ENCODE data around the gene IL17RD.
A peak's percentile ranks its signal among the peaks of the same experiment; 100 is the strongest.

Gene IL17RD

DNA sequence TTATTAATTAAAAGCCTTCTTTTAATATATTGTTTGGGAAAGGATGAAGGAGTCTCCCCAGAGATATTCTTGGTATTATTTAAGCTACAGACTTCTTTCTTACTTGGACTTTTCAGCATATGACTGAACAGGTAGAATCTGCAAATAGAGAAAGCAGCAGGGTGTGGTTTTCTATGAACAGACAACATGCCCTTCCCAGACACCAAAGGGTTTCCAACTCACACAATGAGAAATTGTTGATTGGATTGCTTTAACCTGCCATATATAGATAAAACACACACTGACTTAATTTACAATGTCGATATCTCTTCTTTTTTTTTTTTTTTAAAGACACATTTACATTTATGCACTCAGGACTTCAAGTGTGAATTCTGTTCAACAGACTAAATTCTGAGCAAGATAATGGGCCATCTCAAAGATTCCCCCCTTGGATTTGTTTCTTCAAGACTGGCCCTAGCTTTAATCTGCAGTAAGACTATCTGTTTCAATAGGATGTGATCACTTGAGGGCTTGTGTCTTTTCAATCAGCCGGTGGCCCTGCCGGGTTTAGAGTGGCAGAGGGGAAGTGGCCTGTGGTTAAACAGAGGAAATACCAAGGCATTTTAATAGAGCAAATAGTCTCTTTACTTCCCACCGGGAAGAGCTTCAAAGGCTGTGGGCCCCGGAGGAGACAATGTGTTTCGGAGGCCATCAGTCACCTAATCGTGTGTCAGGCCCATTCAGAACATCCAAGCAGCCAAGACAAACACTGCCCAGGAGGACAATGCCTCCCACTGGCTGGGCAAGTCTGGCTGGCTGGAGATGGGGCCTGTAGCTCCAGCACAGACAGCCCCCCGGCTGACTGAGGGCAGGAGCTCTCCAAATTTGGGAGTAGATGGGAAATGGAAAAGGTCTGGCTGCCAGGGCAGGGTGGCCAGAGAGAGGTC lies 6.1 kb downstream of the IL17RD start:
- no peak for DNase-seq (ENCODE audit: low spot score)

DNA sequence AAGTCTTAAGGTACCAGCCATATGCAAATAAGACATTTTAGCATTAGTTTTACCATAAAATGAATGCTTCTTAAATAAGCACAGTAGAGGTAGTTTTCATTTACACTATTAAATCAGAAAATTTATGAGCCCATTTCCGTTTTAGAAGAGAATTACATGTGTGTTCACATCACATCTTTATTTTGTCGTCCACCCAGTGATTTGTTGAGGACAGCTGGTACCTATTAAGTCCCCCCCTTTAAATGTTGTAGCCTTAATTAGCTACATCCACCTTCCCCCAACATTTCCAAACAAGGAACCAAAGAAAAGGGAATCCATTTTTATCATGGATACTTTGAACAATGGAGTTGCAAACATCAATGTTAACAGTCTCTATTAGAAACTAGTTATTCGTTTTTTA lies 6.8 kb downstream of the IL17RD start:
- no peak for DNase-seq (ENCODE audit: low spot score)

DNA sequence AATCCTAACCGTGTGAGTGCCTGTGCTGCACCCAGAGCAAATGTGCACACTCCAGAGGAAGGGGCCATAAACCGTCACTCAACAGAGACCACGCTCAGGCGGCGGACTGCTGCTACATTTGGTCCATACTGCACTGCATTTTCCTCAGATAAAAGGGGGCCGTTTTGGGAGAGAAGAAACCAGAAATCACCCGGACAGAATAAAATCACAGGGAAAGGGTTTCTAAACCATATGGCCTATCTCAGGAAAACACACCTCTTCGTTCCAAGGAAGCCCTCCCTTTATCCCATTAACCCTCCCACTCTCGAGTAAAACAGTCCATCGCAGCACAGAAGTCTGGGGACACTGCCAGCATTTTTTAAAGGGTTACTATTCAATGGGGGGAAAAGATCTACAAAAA lies 7.6 kb downstream of the IL17RD start:
- no peak for DNase-seq (ENCODE audit: low spot score)

DNA sequence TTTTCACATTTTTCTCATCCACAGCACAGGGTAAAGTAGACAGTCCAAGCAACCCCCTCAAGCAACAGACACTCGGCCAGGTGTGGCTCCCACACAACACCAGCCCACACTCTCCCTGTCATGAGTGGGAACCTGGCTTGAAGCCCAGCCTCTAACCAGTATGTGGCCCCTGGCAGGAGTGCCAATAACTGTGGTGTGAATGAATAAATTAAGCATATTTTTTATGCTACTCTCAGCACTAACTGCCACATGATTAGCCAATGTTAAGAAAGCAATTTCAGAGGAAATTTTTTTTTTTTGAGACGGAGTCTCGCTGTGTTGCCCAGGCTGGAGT lies 9.9 kb downstream of the IL17RD start:
- no peak for DNase-seq (ENCODE audit: low spot score)

DNA sequence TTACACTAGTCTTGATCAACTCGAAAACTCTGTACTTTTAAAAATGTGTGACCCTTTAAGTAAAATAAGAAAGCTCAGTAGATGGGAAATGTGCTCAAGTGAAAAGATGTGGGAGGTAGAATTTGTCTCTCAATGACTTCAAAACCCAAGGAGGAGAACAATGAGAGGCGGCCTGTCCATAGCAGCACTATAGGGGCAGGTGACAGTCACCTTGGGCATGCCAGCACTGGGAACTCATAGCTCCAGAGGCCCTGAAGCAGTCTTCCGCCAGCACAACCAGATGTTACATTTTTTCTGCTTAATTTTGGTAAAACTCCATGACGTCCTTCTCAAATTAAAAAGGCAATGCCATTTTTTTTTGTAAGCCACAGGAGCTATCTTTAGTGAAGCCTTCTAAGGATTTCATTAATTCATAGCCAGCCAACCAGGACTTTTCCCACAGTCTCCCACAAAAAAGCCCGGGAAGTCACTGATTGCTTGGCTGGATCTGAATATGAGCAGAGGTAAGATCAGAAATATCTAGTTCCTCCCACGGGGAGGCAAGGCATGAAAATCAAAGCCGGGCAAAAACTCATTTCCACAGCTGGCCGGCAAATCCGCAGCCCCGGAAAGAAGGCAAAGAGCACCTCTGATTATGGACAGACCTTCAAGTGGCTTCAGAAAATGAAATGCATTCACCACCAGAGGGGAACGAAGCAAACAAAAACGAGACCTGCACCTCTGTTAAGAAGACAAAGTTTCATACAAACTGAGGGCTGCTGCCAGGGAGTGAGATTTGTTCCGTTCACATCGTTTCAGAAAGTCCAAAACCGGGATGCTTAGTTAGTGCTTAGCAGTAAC lies 10.5 kb downstream of the IL17RD start:
- DNase-seq (ENCODE audit: low spot score) = no peak

DNA sequence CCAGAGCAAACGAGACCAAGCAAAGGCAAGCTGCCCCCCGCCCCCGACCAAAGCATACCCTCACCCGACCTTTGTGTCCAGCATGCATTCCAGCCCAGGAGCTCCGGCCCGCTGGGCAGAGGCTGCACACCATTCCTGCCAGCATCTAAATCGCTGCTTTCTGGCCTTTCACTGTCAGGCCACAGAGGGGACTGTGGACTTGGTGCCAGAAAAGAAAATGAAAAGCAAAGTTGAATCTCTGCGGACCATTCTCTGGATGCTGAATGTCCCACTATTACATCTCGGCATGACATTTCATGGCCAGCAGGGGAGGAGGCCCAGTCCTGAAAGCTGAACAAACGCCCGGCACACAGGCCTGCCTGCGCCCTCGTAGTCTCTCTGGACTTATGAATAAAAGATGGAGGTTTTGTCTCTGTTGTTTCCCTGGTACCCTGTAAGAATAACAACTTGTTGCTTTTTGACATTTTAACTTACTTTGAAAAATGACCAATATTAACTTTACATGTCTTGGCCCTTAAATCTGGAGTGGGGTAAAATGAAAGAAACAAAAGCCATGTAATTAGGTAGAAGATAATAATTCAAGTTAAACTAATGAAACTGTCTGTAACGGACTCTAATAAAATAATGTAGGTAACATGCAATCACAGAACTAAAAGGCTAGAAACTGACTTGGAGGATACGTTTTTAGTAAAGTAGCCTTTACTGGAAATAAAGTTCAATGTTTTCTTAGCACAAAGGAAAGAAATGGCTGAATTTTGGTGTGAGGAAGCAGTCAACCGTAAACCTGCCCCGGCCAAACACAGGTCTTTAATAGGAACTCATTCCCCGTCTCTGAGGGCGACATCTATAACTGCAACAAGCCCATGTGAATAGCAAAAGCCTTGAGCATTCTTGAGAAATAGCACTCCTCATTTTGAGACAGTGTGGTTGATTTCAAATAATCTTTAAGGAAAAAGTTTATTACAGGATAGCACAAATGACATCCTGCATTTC lies 12.7 kb downstream of the IL17RD start:
- no peak for DNase-seq (ENCODE audit: low spot score)

DNA sequence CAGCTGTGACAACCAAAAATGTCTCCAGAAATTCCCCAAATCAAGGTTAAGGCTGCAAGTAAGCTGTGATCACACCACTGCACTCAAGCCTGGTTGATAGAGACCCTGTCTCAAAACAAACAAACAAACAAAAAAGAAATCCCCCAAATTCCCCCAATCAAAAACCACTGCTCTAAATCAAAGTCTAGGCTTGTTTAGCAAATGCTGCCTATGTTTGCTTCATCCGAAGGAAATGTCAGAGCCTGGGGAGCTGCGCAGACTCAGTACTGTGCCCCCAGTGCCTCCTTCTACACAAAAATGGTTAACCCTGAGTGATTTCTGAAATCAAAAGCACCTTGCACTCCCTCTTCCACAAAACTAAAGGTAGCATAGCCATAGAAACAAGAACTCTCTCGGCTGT lies 13.4 kb downstream of the IL17RD start:
- no peak for DNase-seq (ENCODE audit: low spot score)

DNA sequence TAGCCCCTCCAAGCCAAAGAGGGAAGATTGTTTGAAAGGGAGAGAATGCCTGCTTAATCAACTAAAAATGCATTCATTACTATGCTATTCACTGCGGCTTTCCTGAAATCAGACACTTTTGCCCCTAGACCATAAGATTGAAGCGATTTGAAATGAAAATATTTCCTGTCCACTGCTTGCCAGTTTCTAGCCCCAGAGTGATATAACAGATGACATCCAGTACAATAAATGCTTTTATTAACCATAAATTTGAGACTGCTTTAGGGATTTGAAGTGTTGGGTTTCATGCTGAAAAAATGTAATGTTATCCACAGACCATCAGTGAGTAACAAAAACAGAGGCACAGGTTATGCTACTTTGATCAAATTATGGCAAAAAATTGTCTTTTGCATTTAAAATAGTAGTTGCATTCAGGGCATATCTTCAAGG lies 14.1 kb downstream of the IL17RD start:
- DNase-seq (ENCODE audit: low spot score) = no peak

DNA sequence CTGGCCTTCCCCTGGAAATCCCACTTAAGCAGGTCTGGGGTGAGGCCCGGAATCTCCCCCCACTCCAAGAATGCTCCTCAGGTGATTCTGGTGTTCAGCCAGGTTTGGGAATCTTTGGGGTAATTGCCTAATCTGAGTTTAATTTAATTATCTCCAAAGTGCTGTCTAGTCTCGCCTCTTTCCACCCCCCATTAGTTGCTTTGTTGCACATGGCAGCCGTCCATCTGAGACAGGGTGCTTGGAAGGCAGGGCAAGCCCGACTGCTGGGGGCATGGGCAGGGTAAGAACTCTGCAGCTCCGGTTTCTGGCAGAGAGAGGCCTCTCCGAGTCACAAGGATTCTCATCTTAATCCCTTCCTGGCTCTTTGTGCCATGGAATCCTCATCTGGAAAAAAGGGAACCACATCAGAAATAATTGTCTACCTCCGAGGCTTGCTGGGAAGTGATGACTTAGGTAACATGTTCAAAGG lies 15.0 kb downstream of the IL17RD start:
- DNase-seq (ENCODE audit: low spot score) = no peak

DNA sequence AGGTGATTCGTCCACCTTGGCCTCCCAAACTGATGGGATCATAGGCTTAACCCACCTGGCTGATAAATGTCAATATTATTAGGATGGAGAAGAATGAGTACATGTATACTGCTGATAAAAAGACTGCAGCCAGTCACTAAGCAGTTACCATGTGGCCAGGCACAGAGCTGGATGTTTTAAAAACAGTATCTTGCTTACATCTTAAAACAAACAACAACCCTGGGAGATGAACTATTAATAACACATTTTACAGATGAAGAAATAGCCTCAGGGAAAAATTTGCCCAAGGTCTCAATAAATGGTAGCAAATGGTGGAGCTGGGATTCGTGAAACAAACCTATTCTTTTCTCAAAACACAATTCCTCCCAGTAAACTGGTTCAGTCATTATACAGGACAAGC lies 18.1 kb downstream of the IL17RD start:
- DNase-seq (ENCODE audit: low spot score) = peak; percentile 18

DNA sequence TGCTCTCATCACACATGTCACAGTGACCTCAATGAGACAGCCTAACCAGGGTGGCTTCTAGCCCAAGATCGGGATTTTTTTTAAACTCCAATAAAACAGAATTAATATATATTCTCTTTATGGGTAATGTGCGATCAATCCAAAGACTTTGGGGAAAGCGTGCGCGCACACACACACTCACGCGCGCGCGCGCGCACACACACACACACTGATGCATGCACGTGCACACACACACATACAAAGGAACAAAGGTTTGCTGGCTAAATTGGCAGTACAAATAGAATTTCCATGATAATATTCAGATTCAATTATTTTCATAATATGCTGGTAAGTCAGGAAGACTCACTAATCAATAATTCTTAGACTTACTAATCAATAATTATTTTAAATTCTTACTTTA lies 19.3 kb downstream of the IL17RD start:
- peak; percentile 18 for DNase-seq (ENCODE audit: low spot score)

DNA sequence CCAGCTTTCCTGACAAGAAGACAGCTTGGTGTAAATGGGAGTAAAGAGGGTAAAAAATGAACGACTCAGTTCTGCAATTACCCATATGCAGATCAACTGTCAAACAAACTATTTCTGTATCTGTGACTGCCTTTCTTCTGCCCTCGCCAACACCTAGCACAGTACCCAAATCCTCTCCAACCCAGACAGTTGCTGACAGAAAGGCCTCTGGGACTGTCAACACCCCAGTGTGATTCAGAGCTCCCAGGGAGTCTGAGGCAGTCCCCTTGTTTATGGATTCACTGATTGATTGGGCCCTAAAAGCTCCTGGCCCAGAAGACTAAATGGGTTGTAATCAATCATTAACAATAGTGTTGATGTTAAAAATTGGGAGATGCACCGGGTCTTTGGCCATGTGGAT lies 20.2 kb downstream of the IL17RD start:
- DNase-seq (ENCODE audit: low spot score) = peak; percentile 20

DNA sequence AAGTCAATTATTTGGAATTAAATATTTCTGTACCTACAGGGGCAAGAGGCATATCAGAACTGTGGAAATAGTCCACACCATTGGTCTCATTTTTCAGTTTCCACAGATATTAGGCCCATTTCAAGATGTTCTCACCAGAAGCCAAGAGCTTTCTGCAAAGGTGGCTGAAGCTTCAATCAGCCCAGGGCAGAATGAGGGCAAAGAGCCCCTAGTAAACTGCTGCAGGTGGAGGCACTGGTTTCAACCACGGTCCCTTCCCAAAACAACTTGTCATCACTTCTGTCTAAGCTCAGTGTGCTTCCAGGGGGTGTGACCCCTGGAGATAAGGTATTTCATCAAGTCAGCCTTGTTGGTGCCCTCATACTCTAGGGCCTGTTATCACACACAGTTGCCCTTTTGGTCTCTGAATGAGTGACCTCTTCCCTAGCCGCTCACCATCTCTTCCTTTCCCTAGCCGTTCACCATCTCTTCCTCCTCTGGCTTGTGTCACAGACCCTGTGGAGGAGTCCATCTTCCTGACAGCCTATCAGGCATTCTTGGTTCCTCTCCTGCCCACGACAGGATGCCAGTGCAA lies 21.2 kb downstream of the IL17RD start:
- DNase-seq (ENCODE audit: low spot score) = peak; percentile 9

DNA sequence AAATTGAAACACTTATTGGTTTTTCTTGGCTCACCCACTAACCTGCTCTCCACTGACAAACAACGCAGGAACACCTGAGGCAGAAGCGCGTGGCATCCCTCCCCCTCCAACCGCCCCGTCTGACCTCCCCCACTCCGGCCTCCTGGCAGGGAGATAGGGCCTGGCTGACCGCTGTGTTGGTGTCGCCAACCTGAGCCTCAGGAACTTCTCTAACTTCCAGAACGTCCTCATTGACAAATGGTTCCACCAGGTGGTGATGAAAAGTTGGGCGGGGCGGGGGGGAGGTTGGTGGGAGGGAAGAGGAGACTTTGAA lies 22.8 kb downstream of the IL17RD start:
- DNase-seq (ENCODE audit: low spot score) = peak; percentile 74

DNA sequence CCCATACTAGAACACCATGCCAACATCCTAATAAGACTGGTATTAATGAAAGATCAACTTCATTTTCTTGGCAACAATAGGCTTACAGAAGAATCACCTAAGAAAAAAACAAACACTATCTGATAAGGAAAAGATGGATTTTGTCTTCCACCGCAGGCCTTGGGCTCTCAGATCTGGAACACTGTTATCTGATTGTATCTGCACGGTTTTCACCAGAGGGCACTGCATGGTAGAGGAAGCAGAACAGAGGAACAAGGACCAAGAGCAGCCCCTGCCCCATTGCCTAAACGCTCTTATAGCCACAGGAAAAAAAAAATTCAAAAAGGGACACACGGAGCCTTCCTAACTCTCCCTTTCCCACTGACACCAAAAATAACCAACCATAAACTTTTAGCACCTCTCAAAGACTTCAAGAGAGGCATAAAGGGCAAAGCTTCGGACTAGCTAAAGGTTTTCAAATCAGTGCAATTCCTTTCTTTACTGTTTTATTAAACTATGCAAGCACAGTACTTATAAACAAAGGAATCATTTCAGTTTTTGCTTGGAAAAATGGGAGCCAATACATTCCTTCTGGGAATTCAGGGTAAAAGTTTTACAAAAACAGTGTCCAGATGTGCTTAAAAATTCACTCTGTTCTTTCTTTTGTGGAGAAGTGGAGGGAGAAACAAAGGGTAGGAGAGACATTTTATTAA lies 23.3 kb downstream of the IL17RD start:
- DNase-seq (ENCODE audit: low spot score) = peak; percentile 6

DNA sequence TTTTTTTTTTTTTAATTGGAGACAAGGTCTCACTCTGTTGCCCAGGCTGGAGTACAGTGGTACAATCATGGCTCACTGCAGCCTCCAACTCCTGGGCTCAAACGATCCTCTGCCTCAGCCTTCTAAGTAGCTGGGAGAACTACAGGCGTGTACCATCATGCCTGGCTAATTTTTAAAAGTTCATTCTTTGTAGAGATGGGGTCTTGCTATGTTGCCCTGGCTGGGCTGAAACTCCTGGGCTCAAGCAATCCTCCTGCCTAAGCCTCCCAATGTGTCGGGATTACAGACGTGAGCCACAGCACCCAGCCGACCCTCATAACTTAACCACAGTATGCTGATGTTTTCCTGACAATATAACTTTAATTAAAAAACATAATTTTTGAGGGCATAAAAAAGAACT lies 24.3 kb downstream of the IL17RD start:
- DNase-seq (ENCODE audit: low spot score) = peak; percentile 34

DNA sequence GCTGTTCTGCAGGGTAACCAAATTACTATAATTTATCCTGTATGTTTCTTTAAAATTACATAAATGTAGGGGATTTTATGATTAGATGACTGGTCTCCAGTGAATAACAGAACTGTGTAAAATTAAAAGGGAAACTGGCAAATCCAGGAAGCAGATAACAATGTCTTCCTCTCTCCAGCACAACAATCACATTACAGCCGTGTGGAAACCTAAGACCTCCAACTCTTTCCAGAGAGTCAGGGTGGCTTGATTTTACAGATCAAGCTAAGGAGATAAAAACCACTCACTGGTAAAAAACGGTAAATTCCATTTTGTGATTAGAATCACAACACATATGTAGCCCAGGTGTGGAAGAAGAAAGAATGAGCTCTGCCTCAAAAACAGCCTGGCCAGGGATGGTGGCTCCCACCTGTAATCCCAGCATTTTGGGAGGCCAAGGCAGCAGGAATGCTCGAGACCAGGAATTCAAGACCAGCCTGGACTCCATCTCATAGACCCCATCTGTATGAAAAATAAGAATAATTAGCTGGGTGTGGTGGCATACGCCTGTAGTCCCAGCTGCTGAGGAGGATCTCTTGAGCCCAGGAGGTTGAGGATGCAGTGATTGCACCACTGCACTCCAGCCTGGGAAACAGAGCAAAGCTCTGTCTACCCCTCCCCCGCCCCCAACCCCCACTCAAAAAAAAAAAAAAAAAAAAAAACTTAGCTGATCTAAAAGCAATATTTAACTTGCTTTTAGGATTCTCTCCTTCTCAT lies 29.0 kb downstream of the IL17RD start:
- peak; percentile 38 for DNase-seq (ENCODE audit: low spot score)

DNA sequence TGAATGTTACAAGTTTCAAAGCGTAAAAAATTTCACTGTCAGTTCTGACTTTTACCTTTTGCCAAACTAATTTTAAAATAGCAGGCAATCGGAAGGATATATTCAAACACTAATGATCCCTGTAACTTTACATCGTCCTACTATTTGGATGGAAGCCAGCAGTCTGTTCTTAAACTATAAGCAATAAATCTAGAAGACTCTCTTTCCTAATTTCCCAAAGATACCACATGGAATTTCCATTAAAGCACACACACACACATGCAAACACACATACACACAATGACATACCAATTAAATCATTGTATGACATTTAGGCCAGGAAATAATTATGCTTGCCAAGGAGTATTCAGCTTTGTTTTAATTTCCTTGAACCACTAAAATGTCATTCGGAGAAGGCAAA lies 32.0 kb downstream of the IL17RD start:
- no peak for DNase-seq (ENCODE audit: low spot score)

DNA sequence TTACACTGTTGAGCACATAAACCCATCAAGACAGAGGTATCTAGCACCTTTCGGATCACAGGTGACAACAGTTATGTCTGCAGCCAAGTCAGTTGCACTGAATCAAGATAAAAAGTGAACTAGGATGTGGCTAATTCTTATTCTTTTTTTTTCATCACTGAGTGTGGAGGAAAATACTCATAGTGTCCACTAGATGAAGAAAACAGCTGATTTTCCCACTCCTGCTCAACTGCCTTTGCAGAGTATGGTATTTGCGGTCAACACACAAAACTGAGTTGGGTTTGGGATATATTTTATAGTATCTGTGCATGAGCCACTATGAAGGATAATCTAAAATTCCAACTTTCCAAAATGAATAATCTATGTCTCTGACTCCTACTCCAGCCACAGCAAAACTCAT lies 32.5 kb downstream of the IL17RD start:
- no peak for DNase-seq (ENCODE audit: low spot score)

DNA sequence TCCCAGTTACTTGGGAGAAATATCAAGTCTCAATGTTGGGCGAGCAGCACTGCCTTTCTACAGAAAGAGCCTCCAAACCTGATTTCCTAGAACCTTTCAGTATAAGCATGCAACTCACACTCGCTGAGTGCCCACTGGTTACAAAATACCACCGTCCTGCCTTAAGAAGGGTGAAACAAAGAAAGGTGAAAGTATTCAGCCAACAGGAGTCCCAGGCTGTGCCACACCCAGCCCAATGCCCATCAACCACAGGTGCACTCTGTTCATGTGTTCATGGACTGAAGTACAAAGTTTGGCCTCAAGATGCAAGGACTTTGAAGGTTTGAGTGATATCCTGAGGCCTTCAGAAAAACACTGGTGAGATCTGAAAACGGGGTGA lies 34.0 kb downstream of the IL17RD start:
- DNase-seq (ENCODE audit: low spot score) = no peak

Data from left forelimb (tissue), 1 donor.